ENCODE measurements around the gene ALPI. TPM values are rescaled to one million over a fixed set of nuclear protein-coding genes. Genes with fewer than 3 reads are reported as not detected.
"Not testable (repeated sequence)": the region's sequence is repeated elsewhere in the genome, so short reads cannot be mapped to it uniquely, and the experiment has no call there.

The ALPI gene
- total RNA-seq, 2 experiments from 2014 or later = not detected

GRCh38 chr2:232449964-232450363, 6.0 kb upstream of the ALPI start:
- no peaks in the 10 kb centered on the region for H3K36me3 ChIP-seq (ENCODE audit: insufficient read depth, low read length)
- H4K20me1 ChIP-seq (ENCODE audit: insufficient read depth, low read length) = no peaks in the 10 kb centered on the region
- ChIA-PET CTCF (ENCODE audit: unreplicated experiment) (no interaction called here), POLR2A (no interaction called here)
- TF ChIP-seq CTCF (conservative IDR thresholded peaks at IDR 0.05; ENCODE audit: low read length) (no peak), EZH2phosphoT487 (IDR thresholded peaks at IDR 0.05; ENCODE audit: borderline replicate concordance, low read depth, low read length) (no peak)
- no peak overlapping the region for H2AFZ ChIP-seq (ENCODE audit: low read length)
- H3K9me2 ChIP-seq (ENCODE audit: insufficient read depth, low read length) = no peaks in the 10 kb centered on the region
- no peak overlapping the region for H3K27ac ChIP-seq (ENCODE audit: low read depth, low read length, poor library complexity, severe bottlenecking)
- BruUV-seq (replicated peaks) = no TSS peak
- H3K4me2 ChIP-seq (ENCODE audit: low read length) = no peak overlapping the region
- H3K9me3 ChIP-seq (ENCODE audit: low read length) = no peaks in the 10 kb centered on the region
- no peaks in the 10 kb centered on the region for H3K79me2 ChIP-seq (ENCODE audit: insufficient read depth, low read depth, low read length)
- no peaks in the 10 kb centered on the region for H3K4me1 ChIP-seq (ENCODE audit: insufficient read depth, low read length, poor library complexity, severe bottlenecking)
- no peak for DNase-seq (ENCODE audit: low spot score)
- no peak overlapping the region for H3K4me3 ChIP-seq (ENCODE audit: low read depth, low read length, poor library complexity, severe bottlenecking)
- intact Hi-C loops (cut with micrococcal nuclease; ENCODE audit: unreplicated experiment) = no loop called here

DNA sequence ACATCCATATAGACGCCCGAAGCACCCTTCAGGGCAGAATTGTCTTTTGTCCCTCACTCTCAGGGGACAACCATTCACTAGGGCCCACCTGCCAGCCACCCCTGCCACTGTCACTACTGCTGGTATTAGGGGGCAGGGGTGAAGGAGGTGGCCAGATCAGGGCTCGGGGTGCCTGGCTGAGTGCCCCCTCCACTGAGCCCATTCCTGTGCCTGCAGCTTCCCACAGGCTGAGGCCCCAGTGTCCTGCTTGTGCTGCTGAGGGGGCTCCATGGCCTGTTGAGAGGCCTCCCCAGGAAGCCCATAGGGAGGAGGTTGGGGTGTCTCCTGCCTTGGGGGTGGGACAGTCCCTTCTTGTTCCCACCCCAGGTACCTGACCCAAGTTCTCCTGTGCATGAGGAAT, 4.3 kb upstream of the ALPI start:
- H3K36me3 ChIP-seq (ENCODE audit: insufficient read depth, low read length); intact Hi-C loops (cut with micrococcal nuclease; ENCODE audit: unreplicated experiment); H3K4me1 ChIP-seq (ENCODE audit: insufficient read depth, low read length, poor library complexity, severe bottlenecking); BruUV-seq (replicated peaks); H3K27ac ChIP-seq (ENCODE audit: low read depth, low read length, poor library complexity, severe bottlenecking); H3K79me2 ChIP-seq (ENCODE audit: insufficient read depth, low read depth, low read length); H3K4me2 ChIP-seq (ENCODE audit: low read length); H2AFZ ChIP-seq (ENCODE audit: low read length); H3K9me2 ChIP-seq (ENCODE audit: insufficient read depth, low read length); H4K20me1 ChIP-seq (ENCODE audit: insufficient read depth, low read length); DNase-seq (ENCODE audit: low spot score); CTCF ChIA-PET (ENCODE audit: unreplicated experiment); H3K4me3 ChIP-seq (ENCODE audit: low read depth, low read length, poor library complexity, severe bottlenecking); POLR2A ChIA-PET; H3K9me3 ChIP-seq (ENCODE audit: low read length): not testable (repeated sequence)

- ChIA-PET CTCF (ENCODE audit: unreplicated experiment) (no interaction called here), POLR2A (no interaction called here)
- Histone ChIP-seq H3K27ac (ENCODE audit: low read depth, low read length, poor library complexity, severe bottlenecking) (no peak overlapping the region), H2AFZ (ENCODE audit: low read length) (no peak overlapping the region), H3K4me2 (ENCODE audit: low read length) (no peak overlapping the region), H4K20me1 (ENCODE audit: insufficient read depth, low read length) (no peaks in the 10 kb centered on the region), H3K4me1 (ENCODE audit: insufficient read depth, low read length, poor library complexity, severe bottlenecking) (no peaks in the 10 kb centered on the region), H3K36me3 (ENCODE audit: insufficient read depth, low read length) (no peaks in the 10 kb centered on the region), H3K79me2 (ENCODE audit: insufficient read depth, low read depth, low read length) (no peaks in the 10 kb centered on the region), H3K9me2 (ENCODE audit: insufficient read depth, low read length) (no peaks in the 10 kb centered on the region), H3K9me3 (ENCODE audit: low read length) (no peaks in the 10 kb centered on the region), H3K4me3 (ENCODE audit: low read depth, low read length, poor library complexity, severe bottlenecking) (no peak overlapping the region)
- TF ChIP-seq CTCF (conservative IDR thresholded peaks at IDR 0.05; ENCODE audit: low read length) (no peak), EZH2phosphoT487 (IDR thresholded peaks at IDR 0.05; ENCODE audit: borderline replicate concordance, low read depth, low read length) (no peak)
- intact Hi-C loops (cut with micrococcal nuclease; ENCODE audit: unreplicated experiment) = no loop called here
- BruUV-seq (replicated peaks) = no TSS peak
- no peak for DNase-seq (ENCODE audit: low spot score)
Measured at GRCh38 chr2:232454630-232455029, 1.3 kb upstream of the ALPI start.

Measured in OCI-LY7 (cell line).